IPS-NIHi7 (cell line): ENCODE results near the gene THUMPD2.
"Not testable (repeated sequence)": the region's sequence is repeated elsewhere in the genome, so short reads cannot be mapped to it uniquely, and the experiment has no call there.

Source experiments
- DNase-seq: peaks from one replicate; pipeline ENCODE4 v3.0.0; 2012; ENCODE audit warnings: mixed read lengths; ENCODE audit errors: extremely low spot score

THUMPD2 gene, protein sequence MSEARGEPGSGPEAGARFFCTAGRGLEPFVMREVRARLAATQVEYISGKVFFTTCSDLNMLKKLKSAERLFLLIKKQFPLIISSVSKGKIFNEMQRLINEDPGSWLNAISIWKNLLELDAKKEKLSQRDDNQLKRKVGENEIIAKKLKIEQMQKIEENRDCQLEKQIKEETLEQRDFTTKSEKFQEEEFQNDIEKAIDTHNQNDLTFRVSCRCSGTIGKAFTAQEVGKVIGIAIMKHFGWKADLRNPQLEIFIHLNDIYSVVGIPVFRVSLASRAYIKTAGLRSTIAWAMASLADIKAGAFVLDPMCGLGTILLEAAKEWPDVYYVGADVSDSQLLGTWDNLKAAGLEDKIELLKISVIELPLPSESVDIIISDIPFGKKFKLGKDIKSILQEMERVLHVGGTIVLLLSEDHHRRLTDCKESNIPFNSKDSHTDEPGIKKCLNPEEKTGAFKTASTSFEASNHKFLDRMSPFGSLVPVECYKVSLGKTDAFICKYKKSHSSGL

DNA sequence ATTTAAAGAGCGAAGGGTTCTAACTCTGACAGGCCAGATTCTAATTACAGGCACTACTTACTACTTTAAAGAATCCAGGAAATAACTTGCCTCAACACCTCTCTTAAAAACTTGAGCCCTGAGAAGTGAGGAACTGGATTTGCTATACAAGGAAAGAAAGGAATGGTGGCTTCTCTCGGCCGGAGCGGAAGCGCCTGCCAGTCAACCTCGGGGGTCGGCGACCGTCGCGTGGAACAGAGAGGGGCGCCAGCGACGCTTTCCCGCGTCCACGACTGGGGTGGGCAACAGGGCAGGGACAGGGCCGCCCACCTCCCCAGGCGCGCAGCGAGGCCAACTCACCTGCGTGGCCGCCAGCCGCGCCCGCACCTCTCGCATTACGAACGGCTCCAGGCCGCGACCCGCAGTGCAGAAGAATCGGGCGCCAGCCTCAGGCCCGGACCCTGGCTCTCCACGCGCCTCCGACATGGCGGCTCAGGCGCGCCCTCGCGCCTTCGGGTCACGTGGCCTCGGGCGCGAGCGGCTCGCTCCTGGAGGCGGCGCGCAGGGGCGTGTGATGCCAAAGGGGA lies at the start of gene THUMPD2:
TSS of gene THUMPD2 (minus strand) at position 484 of the 566 bp plus-strand sequence. CDS start at position 465, 19 bp downstream.
- peak; percentile 81 for DNase-seq

DNA sequence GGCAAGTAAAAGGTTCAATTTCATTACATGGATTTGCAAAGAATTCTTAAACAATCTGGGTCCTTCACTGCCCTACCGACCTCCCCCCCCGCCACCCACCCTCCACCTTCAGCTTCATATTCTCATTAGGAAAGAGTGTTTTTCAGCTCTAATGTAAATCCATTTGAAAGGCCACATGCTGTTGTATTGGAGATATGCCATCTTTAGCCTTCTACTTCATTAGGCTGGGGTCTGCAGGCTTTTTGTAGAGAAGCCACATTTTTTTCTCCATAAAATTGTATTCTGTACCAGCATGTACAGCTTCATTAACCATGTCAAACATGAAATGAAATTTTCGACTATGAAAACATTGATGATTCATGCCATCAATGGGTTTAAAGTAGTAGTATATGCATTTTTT lies 42.8 kb upstream of the THUMPD2 start:
- no peak for DNase-seq

DNA sequence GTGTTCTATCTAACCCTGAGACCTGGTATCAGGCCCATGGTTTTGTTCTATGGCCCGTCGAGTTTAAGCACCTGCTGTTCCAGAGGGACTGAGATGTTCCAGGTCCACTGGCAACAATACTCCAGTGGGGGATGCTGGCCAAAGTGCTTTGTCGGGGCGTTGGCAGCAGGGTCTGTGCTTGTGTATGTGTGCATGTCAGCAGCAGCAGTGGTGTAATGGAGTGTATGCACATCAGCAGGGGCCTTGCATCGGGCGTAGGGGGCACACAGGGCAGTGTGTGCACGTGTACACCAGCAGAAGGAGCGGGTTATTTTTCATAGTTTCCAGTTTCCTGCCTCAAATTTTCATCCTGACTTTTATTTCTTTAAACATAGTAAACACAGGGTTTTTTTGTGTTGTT lies 37.8 kb upstream of the THUMPD2 start:
- no peak for DNase-seq

DNA sequence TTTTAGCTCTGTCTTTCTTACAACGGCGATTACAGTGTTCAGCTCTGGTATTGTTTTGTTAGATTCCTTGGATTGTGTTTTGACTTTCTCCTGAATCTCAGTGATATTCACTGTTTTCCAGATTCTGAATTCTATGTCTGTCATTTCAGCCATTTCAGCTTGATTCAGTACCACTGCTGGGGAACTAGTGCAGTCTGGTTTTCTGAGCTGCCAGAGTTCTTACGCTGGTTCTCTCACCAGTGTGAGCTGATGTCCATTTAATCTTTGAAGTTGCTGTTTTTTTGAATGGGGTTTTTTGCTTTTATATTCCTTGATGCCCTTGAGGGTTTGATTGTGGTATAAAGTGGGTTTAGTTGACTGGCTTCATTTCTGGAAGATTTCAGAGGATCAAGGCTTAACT lies 37.4 kb upstream of the THUMPD2 start:
- DNase-seq, result no peak

DNA sequence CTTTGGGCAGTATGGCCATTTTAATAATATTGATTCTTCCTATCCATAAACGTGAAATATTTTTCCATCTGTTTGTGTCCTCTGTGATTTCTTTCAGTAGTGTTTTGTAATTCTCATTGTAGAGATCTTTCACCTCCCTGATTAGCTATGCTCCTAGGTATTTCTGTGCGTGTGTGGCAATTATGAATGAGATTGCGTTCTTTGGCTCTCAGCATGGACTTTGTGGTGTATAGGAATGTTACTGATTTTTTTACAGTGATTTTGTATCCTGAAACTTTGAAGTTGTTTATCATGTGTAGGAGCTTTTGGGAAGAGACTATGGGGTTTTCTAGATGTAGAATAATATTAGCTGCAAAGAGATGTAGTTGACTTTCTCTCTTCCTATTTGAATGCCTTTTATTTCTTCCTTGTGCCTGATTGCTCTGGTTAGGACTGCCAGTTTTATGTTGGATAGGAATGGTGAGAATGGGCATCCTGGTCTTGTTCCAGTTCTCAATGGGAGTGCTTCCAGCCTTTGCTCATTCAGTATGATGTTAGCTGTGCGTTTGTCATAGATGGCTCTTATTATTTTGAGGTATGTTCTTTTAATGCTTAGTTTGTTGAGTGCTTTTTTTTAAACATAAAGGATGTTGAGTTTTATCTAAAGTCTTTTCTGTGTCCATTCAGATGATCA lies 27.0 kb upstream of the THUMPD2 start:
- DNase-seq, result no peak

DNA sequence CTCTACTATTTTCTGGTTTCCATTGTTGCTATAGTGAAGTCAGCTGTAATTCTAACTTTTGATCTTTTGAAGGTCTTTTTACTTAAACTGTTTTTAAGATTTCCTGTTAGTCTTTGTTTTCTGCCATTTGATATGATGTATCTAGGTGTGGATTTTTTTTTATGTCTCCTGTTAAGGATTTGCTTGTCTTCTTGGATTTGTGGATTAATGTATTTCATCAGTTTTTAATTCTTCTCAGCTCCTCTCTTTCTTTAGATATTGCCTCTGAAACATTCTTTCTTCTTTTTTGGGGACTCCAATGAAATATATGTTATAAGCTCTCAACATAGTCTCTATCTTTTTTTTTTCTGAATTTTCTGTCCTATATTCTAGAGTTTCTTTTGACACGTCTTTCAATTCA lies 24.8 kb upstream of the THUMPD2 start:
- DNase-seq, result no peak

DNA sequence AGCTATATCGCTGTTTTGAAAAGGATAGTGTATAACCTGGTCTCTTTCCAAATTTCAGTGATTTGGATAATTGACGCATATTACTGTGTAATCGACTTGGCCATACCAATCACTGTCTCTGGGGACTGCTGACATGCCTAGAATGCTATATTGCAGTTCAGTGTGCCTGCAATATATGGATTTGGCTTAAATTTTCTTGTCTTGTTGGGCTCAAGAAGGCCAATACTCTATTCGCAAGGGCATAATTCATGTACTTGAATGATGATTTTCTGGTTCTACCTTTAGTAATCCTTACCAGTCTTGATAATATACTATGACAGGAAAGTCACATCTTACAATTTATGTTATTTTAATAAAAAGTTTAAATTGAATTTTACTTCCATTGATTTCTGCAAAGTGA lies 21.7 kb upstream of the THUMPD2 start:
- DNase-seq, result no peak

DNA sequence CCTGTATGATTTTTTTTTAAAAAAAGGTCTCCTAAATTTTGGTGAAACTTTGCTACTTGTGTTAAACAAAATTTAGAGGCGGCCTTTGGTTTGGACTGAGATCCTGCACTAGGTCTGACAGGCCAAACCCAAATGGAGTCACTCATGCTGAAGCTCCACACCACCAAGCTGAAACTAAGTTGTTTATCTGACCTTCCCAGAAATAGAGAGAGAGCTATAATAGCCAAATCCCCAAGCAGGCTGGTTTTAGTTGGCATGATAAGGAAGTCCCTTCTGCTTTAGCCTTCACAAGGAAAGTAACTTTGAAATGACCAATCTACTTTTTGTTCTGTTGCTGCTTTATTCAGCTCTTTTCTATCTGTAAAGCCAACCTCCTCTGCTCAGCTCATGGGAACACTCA lies 17.1 kb upstream of the THUMPD2 start:
- DNase-seq, result no peak

DNA sequence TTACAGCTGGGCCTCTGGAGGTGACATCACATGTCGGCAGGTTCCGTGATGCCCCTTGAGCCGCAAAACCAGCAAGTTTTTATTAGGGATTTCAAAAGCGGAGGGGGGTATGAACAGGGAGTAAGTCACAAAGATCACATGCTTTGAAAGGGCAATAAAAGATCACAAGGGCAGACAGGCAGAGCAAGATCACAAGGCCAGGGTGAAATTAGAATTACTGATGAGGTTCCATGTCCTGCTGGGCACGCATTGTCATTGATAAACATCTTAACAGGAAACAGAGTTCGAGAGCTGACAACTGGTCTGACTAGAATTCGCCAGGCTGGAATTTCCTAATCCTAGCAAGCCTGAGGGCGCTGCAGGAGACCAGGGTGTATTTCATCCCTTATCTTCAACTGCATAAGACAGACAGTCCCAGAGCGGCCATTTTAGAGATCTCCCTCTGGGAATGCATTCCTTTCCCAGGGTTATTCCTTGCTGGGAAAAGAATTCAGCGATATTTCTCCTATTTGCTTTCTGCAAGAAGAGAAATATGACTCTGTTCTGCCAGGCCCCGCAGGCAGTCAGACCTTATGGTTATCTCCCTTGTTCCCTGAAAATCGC lies 11.3 kb upstream of the THUMPD2 start:
- DNase-seq, result not testable (repeated sequence)

DNA sequence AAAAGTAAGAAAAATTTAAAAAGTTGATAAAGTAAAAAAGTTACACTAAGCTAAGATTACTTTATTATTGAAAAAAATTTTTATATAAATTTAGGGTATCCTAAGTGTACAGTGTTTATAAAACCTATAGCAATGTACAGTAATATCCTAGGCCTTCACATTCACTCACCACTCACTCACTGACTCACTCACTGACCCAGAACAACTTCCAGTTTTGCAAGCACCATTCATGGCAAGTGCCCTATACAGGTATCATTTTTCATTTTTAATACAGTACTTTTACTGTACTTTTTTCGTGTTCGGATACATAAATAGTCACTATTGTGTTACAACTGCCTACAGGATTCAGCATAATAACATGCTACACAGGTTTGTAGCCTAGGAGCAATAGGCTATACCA lies 8.9 kb upstream of the THUMPD2 start:
- no peak for DNase-seq

DNA sequence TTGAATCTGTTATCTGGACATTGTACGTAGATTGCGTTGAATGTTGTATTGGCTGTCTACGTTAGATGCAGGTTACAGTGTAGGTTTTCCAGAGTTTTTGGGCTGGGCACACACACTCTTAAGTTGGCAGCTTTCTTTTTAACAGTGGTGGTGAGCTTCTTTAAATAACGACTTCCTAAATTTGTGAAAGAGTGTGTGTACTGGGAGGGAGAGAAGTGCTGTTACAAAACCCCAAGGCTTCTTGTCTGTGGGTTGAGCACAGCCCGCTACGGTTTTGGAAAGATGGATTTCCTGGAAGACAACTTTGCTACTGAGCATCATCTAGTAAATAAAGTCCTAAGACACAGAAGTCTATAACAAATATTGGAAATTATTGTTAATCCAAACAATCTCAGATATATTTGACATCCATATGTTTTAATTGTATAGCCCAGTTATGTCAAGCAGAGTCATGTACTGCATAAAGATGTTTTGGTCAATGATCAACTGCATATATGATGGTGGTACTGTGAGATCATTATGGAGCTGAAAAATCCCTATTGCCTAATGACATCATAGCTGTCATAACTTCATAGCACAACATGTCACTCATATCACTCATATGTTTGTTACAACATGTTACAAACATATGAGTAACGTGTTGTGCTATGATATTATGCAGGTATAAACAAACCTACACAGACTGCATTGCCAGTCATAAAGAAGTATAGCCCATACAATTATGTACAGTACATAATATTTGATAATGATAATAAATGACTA lies 7.9 kb upstream of the THUMPD2 start:
- no peak for DNase-seq

DNA sequence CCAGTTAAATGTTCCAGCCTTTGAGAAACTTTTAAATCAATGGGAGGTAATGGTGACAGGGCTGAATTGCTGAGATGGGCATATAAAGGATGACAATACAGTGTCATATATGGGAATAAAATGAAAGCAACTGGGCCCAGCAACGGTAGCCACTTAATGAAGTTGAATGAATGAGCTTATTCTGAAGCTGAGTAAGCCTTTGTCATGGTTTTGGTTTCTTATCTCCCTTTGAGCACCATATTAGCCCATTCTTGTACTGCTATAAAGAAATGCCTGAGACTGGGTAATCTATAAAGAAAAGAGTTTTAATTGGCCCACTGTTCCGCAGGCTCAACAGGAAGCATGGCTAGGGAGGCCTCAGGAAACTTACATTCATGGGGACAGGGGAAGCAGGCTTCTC lies 3.5 kb upstream of the THUMPD2 start:
- no peak for DNase-seq

DNA sequence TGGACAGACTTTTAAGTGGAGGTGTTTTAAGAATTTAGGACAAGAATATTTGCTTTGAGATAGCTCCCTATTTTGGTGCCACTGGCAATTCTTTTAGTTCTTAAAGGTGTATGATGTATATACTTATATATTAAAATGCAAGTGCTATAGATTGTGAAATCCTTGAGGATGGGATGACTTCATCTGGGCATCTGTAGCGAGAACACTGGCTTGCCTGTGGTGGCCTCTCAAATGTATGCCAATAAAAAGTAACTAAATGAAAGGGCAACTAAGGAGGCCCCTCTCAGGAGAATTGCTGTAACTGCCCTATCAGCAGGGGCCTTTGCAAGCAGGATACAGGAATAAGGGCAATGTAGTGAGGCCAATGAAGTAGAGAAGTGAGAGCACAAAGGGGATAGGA lies 2.6 kb upstream of the THUMPD2 start:
- no peak for DNase-seq

DNA sequence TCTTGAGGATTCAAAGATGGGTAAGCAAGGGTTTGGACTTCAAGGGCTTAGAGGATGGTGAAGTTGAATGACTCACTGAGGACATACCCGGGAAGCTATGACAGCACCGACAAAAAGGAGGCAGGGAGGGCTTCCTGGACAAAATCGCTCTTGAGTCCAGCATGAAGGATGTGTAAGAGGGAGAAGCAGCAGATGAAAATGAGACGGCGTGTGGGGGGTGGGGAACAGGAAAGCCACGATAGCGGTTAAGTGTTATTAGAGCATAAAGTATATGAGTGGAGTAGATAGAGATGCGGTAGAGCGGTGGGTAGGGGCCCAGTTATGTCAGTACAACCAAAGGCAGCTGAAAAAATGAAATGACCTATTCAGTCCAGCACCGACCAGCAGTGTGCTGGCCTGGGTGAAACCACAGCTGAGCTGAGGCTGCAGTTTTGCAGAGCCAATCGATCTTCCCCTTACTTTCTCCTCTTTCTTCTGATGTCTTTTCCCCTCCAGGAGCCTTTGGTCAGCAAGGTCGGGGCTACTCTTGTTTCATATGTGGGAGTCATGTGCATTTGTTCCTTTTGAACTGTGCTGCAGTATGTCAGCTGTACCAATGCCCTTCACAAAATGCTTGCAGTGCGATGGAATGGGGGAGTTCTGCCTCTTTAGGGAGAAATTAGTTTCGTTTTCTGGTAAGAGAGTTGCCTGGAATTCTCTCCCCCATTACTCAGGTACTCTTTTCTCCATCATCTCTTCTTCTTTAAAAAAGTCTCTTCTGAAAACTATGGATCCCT lies 2.0 kb upstream of the THUMPD2 start:
- no peak for DNase-seq

DNA sequence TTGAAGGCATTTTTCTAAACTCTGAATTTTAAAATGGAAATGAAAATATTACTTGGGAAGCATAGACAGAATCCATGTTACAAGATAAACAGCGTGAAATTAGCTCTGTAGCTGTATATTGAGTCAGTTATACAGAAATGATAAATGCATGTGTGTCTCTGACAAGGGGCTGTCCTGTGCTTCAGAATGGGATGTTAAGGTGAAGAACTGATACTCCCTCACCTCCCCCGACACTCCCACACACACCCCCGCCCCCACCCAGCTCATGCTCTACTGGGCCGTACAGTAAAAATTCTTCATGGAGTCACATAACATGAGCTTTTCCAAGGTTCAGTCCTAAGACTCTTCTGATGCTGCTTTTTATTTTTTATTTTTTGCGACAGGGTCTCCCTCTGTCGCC lies 869 bp upstream of the THUMPD2 start:
- no peak for DNase-seq

DNA sequence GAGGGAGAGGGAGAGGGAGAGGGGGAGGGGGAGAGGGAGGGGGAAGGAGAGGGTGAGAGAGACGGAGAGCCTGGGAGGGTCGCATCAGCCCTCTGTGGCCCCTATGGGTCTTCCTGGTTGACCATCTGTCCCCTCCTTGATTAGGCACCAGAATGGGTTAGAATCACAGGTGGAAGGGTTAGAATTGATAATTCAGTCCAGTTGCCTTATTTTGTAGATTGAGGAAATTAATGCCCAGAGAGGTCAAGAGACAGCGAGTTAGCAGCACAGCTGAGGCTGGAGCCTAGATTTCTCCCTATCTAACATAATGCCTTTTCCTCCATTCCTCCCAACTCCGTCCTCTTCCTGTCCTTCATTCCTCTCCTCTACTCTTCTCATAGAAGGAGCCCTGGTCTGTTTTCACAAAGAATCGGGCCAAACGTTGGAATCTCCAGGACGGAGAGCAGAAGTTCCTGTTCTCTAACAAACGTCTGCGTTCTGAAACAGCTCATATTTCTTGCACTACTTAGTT lies 338 bp upstream of the THUMPD2 start:
- DNase-seq, result no peak

DNA sequence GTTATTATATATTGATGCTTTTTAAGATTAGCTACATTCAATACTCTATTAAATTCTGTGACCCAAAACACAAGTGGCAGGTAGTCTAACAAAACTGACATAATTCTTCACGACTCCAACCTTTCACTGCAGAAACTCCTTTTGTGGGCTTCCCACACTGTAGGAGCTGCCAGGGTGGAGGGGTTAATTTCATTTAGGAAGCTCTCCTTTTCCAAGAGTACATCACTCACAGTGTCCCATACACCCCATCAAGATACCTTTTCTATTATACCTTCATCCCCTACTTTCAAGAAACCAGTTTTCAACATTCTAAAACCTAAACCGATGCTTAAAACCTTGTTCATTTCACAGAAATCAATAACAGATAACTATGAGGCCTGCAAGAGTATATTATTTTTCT lies 825 bp downstream of the THUMPD2 start:
- no peak for DNase-seq

DNA sequence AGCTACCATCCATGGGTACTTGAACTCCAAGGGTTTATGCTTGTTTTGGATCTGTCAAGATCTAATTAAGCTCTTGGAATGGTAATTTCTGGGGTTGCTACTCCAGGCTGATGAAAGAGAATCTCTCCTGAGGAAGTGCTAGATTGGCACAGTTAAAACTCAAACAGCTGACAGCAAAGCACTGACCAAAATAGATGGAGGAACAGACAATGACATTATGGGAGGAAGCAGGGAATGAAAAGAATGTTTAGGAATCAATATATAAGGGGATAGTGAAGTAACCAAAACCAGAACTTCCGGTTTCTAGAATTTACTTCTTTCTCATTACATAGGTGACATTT lies 6.3 kb downstream of the THUMPD2 start:
- no peak for DNase-seq

DNA sequence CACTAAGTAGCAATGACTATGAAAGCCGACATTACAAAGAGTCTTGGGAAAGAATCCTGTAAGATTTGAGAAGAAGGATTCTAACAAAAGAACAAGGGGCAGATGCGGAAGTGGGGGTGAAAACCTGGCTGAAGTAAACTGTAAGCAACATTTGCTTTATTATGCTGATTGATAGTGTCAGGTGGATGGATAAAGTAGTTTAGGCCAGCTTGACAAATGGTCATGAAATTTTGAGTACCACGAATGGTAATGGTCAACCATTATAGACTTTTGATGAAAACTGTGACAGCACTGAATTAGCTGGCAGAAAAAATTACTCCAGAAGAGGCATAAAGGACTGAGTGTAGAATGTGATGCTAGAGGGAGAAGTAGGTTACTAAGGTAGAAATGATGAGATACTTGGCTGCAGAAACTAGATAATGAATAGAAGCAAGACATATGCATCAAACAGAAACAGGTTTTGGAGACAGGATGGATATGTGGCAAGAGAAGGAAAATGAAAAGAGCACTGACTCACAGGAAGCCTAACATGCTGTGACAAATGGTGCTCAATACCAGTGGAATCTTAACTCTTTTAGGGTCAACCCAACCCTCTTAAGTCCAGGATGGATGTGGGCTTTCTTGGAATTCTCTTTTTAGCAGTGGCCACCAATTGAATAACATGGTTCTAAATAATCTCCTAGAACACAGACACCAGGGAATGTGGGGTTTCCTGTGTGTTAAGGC lies 6.8 kb downstream of the THUMPD2 start:
- no peak for DNase-seq

DNA sequence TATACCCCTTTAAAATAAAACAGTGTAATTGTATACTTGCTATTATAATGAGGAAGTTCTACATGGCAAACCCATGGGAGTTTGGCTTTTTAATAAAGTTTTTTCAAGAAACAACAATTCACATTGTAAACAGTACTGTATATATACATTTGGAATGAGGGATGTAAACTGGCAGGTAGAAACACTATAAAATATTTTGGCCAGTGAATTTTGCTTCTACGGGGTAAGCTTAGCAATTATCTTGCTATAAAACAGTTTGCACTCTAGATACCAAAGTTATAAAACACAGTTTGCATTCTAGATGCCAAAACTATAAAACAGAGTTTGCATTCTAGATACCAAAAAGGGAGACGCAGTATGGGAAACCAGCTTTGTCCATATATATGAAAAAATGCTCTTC lies 16.6 kb downstream of the THUMPD2 start:
- no peak for DNase-seq
